Prostate gland (tissue), 2 donors: ENCODE data around the gene NT5C1B. TPM values are rescaled to one million over a fixed set of nuclear protein-coding genes. Genes with fewer than 3 reads are reported as not detected.

Experiments used
- DNase-seq: peaks from one replicate; pipeline ENCODE4 v3.0.0-alpha.2; 2019; ENCODE audit warnings: low spot score
- H3K27ac ChIP-seq, 2 donors: fragments of 200-600 bp; sonication (generic); 2 replicates each; pipeline ENCODE4 v1.5.1; 2017 to 2019
- H3K27me3 ChIP-seq: fragments of 200-600 bp; sonication (generic); replicated peaks from 2 replicates; pipeline ENCODE4 v1.5.1; 2019; ENCODE audit not compliant: insufficient read depth
- H3K36me3 ChIP-seq, 2 donors: fragments of 200-600 bp; sonication (generic); 1 replicate in 1 of 2; 2 replicates in 1 of 2; pipeline versions ENCODE4 v1.5.1 to v1.8.1; 2017 to 2019
- H3K4me1 ChIP-seq: fragments of 200-600 bp; sonication (generic); replicated peaks from 2 replicates; pipeline ENCODE4 v1.5.1; 2019
- H3K4me3 ChIP-seq, 2 donors: fragments of 200-600 bp; sonication (generic); 2 replicates each; pipeline ENCODE4 v1.5.1; 2017 to 2019
- H3K9me3 ChIP-seq: fragments of 200-600 bp; sonication (generic); 2 replicates; pipeline ENCODE4 v1.5.1; 2017
- POLR2A ChIP-seq: fragments of 450-650 bp; IDR thresholded peaks from one replicate; pipeline ENCODE4 v1.6.1; 2016; ENCODE audit warnings: antibody characterized with exemption, mild to moderate bottlenecking
- POLR2AphosphoS5 ChIP-seq: sonication (generic); formaldehyde crosslinking; IDR thresholded peaks from one replicate; pipeline ENCODE4 v1.6.1; 2017; ENCODE audit warnings: antibody characterized with exemption
- WGBS: methylation state at CpG from one replicate; pipeline ENCODE4 v1.1.5; 2018; 5-methylcytosine and 5-hydroxymethylcytosine counted together
- intact Hi-C: fragments of 100-400 bp; cut with DNase I; formaldehyde crosslinking; loops from one replicate; pipeline ENCODE4 v1.14.2; 2022
- total RNA-seq, 2 donors: library from RNA; depleted of rRNA; stranded (reverse); fragments of >200 nt; gene quantifications; one replicate each; pipeline ENCODE4 v1.1.0, GENCODE V29; 2016
- TF ChIP-seq, protein P1 (sequence below), 4 experiments: fragments of 200-600 bp in 2 of 4; fragments of 450-650 bp in 2 of 4; sonication (generic) in 2 of 4; IDR thresholded peaks; 1 replicate in 3 of 4; 2 replicates in 1 of 4; pipeline ENCODE4 v1.5.1; 2016 to 2019; ENCODE audit warnings: antibody characterized with exemption in 4 of 4, mild to moderate bottlenecking in 2 of 4, moderate library complexity in 2 of 4

NT5C1B gene
- total RNA-seq, 2 donors from 2014 or later = 4.8 TPM; not detected in 1

DNA sequence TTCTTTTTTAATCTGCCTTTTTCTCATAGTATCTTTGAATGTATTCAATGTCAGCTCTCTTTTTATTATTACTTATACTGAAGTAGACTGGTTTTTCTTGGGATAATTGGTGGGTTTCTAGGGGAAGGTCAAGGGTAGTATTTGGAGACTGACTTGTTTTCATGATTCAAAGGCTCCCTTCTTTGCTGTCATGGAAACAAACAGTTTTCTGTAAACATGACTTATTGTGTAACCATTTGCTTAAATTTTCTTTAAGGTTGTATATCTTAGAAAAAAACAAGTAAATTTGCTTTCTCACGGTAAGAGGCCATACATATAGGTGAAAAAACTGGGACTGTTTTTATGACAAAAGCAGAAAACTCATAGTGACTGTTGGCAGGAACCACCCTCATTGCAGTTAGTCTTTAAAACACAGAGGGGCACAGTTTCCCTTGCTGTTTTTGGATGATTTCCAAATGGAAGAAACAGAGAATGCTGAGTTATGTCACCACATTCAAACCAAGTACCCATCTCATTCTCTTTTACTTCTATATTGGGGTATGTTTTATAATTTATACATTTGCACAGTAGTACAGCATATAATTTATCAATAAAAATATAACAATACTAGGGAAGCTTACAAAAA lies 23.1 kb downstream of the NT5C1B start:
- Histone ChIP-seq H3K4me1 (no peaks in the 10 kb centered on the region), H3K4me3 (no peak overlapping the region), H3K27me3 (no peaks in the 10 kb centered on the region), H3K27ac (no peak overlapping the region), H3K9me3 (no peaks in the 10 kb centered on the region), H3K36me3 (no peaks in the 10 kb centered on the region)
- WGBS = 67% methylated on average over 1 of the region's 1 CpG
- DNase-seq = no peak
- intact Hi-C loops = no loop called here
- TF ChIP-seq, protein P1, sequence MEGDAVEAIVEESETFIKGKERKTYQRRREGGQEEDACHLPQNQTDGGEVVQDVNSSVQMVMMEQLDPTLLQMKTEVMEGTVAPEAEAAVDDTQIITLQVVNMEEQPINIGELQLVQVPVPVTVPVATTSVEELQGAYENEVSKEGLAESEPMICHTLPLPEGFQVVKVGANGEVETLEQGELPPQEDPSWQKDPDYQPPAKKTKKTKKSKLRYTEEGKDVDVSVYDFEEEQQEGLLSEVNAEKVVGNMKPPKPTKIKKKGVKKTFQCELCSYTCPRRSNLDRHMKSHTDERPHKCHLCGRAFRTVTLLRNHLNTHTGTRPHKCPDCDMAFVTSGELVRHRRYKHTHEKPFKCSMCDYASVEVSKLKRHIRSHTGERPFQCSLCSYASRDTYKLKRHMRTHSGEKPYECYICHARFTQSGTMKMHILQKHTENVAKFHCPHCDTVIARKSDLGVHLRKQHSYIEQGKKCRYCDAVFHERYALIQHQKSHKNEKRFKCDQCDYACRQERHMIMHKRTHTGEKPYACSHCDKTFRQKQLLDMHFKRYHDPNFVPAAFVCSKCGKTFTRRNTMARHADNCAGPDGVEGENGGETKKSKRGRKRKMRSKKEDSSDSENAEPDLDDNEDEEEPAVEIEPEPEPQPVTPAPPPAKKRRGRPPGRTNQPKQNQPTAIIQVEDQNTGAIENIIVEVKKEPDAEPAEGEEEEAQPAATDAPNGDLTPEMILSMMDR (IDR thresholded peaks at IDR 0.05) = no peak
- TF ChIP-seq POLR2AphosphoS5 = no peak
- no peak for TF ChIP-seq POLR2A

DNA sequence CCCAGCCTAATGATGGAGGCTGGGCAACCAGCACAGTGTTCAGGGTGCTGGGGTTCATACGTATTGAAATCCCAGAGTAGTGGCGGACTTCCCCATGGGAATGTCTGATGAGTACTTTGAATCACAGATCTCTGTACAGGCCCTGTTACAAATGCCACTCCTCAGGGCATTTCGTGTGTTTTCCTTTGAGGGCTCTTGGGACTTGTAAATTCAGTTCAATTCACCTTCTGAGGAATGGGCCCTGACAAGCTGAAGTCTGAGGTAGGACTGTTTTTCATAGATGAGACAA lies 28.6 kb downstream of the NT5C1B start:
- Histone ChIP-seq H3K36me3 (no peaks in the 10 kb centered on the region), H3K9me3 (no peaks in the 10 kb centered on the region), H3K27me3 (no peaks in the 10 kb centered on the region), H3K4me1 (peaks cover 2% of the 10 kb centered on the region), H3K27ac (peak overlapping the region; percentile 95 to 96), H3K4me3 (peak overlapping the region; percentile 73 to 90)
- intact Hi-C loops = no loop called here
- no peak for DNase-seq
- WGBS = 5% methylated on average over 3 of the region's 3 CpGs
- no peak for TF ChIP-seq POLR2AphosphoS5

DNA sequence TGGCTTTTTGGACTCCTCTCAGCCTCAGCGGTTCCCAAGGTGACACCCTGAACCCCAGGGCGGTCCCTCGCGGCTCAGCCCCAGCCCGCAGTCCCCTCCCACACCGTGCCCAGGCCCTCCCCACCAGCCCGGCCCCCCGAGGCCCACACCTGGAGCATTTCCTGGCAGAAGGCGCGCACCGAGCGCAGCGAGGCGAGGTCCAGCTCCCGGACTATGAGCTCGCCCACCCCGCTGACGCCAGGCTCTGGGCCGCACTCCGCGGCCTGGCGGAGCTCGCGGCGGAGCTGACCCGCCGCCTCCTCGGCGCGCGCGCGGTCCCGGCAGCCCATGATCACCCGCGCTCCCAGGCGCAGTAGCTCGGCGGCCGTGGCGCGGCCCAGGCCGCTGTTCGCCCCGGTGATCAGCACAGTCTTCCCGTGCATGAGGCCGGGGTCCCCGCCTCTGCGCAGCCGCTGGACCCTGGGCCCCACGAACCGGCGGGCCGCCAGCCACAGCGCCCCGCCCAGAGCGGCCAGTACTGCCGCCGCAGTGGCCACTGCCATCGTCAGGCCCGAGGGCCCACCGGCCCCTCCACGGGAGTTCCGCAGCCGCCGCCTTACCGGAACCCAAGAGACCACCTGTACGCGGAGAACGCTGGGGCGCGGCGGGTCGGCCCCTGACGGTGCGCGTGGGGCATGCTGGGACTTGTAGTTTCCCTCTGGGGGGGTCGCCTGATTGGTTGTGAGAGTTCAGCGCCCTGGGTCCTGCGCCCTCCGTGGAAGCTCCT lies 29.2 kb downstream of the NT5C1B start, which contains the start of gene RDH14:
Gene RDH14 (minus strand): TSS at position 623 of the 766 bp plus-strand sequence. CDS start 81 bp downstream, at position 542.
- 0% methylated on average over 58 of the region's 81 CpGs for WGBS
- Histone ChIP-seq H3K4me3 (peak within 1 kb of the TSS; percentile 73 to 90), H3K9me3 (no peaks in the 10 kb centered on the region), H3K36me3 (no peaks in the 10 kb centered on the region), H3K27ac (peak within 1 kb of the TSS; percentile 95 to 96), H3K27me3 (no peaks in the 10 kb centered on the region), H3K4me1 (peaks cover 2% of the 10 kb centered on the region)
- intact Hi-C loops = no loop called here
- peak; percentile 47 for TF ChIP-seq POLR2A
- TF ChIP-seq, protein P1 (IDR thresholded peaks at IDR 0.05) = peak in 2 of 4 experiments; percentile 12 to 17
- peak; percentile 86 for TF ChIP-seq POLR2AphosphoS5
- DNase-seq = peak; percentile 93

DNA sequence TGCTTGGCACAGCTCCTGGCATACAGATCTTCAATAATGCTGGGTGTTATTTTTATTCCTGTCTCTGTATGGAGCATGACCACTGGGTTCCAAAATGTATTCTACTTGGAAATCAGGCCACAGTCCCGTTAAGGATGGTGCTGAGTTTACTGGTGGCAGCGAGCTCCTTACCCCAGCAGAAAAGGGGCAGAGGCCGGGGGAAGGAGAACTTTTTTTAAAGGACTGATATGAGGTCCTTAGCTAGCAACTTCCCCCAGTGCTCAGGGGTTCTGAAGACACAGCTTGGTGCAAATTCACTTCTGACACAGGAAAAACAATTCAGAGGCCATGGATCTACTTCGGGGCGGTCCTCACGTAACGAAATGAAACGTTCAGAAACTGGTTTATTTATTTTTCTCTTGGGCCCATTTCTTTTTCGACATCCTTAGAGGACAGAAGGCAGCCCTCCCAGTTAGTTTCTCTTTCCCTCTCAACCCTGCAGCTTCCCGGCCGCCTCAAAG lies 29.8 kb downstream of the NT5C1B start:
- Histone ChIP-seq H3K27me3 (no peaks in the 10 kb centered on the region), H3K4me3 (peak overlapping the region; percentile 73 to 90), H3K9me3 (no peaks in the 10 kb centered on the region), H3K27ac (peak overlapping the region; percentile 95 to 96), H3K36me3 (no peaks in the 10 kb centered on the region), H3K4me1 (peaks cover 2% of the 10 kb centered on the region)
- under 1% methylated on average over 11 of the region's 11 CpGs for WGBS
- intact Hi-C loops = no loop called here
- no peak for TF ChIP-seq POLR2AphosphoS5
- TF ChIP-seq, protein P1 (IDR thresholded peaks at IDR 0.05) = no peak
- TF ChIP-seq POLR2A = no peak
- DNase-seq = peak; percentile 6

DNA sequence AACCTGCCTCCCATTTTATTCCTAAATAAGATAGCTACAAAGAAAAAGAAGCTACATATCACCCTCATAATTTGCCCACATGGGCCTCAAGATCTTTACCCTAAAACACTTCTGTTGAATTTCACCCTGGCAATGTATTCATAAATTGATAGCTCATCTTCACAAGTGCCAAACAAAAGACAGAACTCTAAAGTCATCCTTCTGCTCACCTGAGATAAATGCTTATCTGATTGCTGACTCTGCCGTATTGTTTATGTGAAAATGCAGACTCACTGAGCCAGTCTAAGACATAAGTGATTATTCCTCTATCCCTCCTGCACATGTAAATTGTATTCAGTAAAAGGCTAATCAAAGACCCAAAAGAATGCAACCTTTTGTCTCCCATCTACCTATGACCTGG lies 30.9 kb downstream of the NT5C1B start:
- Histone ChIP-seq H3K36me3 (no peaks in the 10 kb centered on the region), H3K9me3 (no peaks in the 10 kb centered on the region), H3K4me3 (no peak overlapping the region), H3K27ac (no peak overlapping the region), H3K4me1 (peaks cover 2% of the 10 kb centered on the region), H3K27me3 (no peaks in the 10 kb centered on the region)
- DNase-seq = no peak
- TF ChIP-seq POLR2AphosphoS5 = no peak
- TF ChIP-seq POLR2A = no peak
- TF ChIP-seq, protein P1 (IDR thresholded peaks at IDR 0.05) = no peak
- intact Hi-C loops = no loop called here
- 35% methylated on average over 1 of the region's 1 CpG for WGBS
